Endothelial cell (in vitro differentiated cells): Measurements from ENCODE around the gene OR2J3. TPM values are rescaled to one million over a fixed set of nuclear protein-coding genes. Genes with fewer than 3 reads are reported as not detected.
"Not testable (repeated sequence)": the region's sequence is repeated elsewhere in the genome, so short reads cannot be mapped to it uniquely, and the experiment has no call there.

Source experiments
- DNase-seq: peaks from one replicate; pipeline ENCODE4 v3.0.0; 2021; ENCODE audit warnings: low spot score
- H3K27ac Mint-ChIP-seq: one replicate; pipeline ENCODE4 v1.8.0; 2021; ENCODE audit warnings: mixed read lengths, inconsistent platforms; ENCODE audit not compliant: unreplicated experiment
- H3K27me3 Mint-ChIP-seq: one replicate; pipeline ENCODE4 v1.8.0; 2021; ENCODE audit warnings: mild to moderate bottlenecking, moderate library complexity, mixed read lengths, inconsistent platforms; ENCODE audit not compliant: unreplicated experiment
- H3K36me3 Mint-ChIP-seq: one replicate; pipeline ENCODE4 v1.8.0; 2021; ENCODE audit warnings: mild to moderate bottlenecking, low read depth, mixed read lengths, inconsistent platforms; ENCODE audit not compliant: unreplicated experiment
- H3K4me1 Mint-ChIP-seq: one replicate; pipeline ENCODE4 v1.8.0; 2021; ENCODE audit warnings: mild to moderate bottlenecking, mixed read lengths, inconsistent platforms; ENCODE audit not compliant: unreplicated experiment
- H3K4me3 Mint-ChIP-seq: one replicate; pipeline ENCODE4 v1.8.0; 2021; ENCODE audit warnings: mild to moderate bottlenecking, mixed read lengths, inconsistent platforms; ENCODE audit not compliant: unreplicated experiment
- H3K9me3 Mint-ChIP-seq: one replicate; pipeline ENCODE4 v1.8.0; 2021; ENCODE audit warnings: mixed read lengths, inconsistent platforms; ENCODE audit not compliant: unreplicated experiment
- total RNA-seq: library from RNA; stranded (reverse); fragmentation: NEBNext Ultra II Directional; extraction: Animal tissue kit (Norgen Biotek cat#: 25700); gene quantifications from one replicate; pipeline ENCODE4 v1.2.1, GENCODE V29; 2021; ENCODE audit not compliant: unreplicated experiment
- TF ChIP-seq, protein P1 (sequence below): fragments of 200-600 bp; sonication (generic); IDR thresholded peaks from one replicate; pipeline ENCODE4 v1.5.0; 2021; ENCODE audit warnings: antibody characterized with exemption; ENCODE audit not compliant: unreplicated experiment

The OR2J3 gene
- total RNA-seq, 1 donor from 2014 or later, result not detected

DNA sequence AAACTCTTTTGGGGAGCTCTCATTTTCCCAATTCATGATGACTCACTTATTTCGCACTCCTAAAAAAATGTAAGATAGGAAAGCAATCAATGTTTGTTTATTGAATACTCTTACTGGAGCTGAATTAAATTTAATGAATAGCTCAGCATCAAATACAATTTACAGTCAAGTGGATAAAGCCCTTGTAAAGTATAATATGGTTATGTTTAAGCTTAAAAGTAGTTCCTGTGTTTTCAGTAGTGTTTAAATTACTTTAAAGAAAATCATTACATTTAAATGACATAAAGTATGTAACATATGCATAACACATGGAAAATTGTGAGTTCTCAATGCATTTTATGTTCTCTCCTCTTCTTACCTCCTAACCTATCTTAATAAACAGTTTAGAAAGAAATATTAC, 20.6 kb upstream of the OR2J3 start, which contains the start of gene OR2B3:
Gene OR2B3 (minus strand): TSS at position 101 of the 400 bp plus-strand sequence. CDS start 65 bp downstream, at position 36.
- Mint-ChIP-seq H3K4me1 (no peaks in the 10 kb centered on the region), H3K27ac (no peak within 1 kb of the TSS), H3K9me3 (no peaks in the 10 kb centered on the region), H3K36me3 (no peaks in the 10 kb centered on the region), H3K27me3 (no peaks in the 10 kb centered on the region), H3K4me3 (no peak within 1 kb of the TSS)
- no peak for DNase-seq
- TF ChIP-seq, protein P1, sequence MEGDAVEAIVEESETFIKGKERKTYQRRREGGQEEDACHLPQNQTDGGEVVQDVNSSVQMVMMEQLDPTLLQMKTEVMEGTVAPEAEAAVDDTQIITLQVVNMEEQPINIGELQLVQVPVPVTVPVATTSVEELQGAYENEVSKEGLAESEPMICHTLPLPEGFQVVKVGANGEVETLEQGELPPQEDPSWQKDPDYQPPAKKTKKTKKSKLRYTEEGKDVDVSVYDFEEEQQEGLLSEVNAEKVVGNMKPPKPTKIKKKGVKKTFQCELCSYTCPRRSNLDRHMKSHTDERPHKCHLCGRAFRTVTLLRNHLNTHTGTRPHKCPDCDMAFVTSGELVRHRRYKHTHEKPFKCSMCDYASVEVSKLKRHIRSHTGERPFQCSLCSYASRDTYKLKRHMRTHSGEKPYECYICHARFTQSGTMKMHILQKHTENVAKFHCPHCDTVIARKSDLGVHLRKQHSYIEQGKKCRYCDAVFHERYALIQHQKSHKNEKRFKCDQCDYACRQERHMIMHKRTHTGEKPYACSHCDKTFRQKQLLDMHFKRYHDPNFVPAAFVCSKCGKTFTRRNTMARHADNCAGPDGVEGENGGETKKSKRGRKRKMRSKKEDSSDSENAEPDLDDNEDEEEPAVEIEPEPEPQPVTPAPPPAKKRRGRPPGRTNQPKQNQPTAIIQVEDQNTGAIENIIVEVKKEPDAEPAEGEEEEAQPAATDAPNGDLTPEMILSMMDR, result no peak

DNA sequence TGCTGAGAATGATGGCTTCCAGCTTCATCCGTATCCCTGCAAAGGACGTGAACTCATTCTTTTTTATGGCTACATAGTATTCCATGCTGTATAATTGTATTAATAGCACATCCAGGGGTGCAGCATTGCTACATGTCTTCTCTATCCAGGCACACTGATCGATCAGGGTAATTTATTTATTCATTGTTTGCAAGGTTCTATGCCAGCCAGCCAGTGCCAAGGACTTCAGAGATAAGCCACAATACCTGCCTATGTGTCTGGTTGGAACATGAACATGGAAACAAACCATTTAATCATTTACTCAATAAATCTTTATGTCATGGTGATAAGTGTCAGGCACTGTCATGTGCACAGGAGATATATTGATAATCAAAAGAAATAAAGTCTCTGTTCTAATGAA, 14.9 kb upstream of the OR2J3 start:
- no peaks in the 10 kb centered on the region for H3K4me1 Mint-ChIP-seq
- TF ChIP-seq, protein P1, result no peak
- no peak overlapping the region for H3K27ac Mint-ChIP-seq
- H3K9me3 Mint-ChIP-seq, result no peaks in the 10 kb centered on the region
- H3K27me3 Mint-ChIP-seq, result no peaks in the 10 kb centered on the region
- no peak for DNase-seq
- no peaks in the 10 kb centered on the region for H3K36me3 Mint-ChIP-seq
- no peak overlapping the region for H3K4me3 Mint-ChIP-seq

DNA sequence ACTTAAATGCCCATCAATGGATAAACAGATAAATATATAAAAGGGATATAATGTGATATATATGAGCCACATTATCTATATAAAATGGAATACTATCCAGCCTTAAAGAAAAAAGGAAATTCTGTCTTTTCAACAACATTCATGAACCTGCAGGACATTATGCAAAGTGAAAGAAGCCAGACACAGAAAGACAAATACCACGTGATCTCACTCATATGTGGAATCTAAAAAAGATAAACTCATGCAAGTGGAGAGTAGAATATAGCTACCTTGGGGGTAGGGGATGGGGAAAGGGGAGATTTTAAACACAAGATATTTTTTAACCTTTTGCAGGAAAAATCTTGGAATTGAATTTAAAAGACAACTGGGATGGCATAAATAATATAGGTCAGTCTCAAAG, 10.1 kb upstream of the OR2J3 start:
- no peaks in the 10 kb centered on the region for H3K9me3 Mint-ChIP-seq
- TF ChIP-seq, protein P1, result no peak
- H3K4me1 Mint-ChIP-seq, result no peaks in the 10 kb centered on the region
- no peak for DNase-seq
- H3K4me3 Mint-ChIP-seq, result no peak overlapping the region
- no peaks in the 10 kb centered on the region for H3K36me3 Mint-ChIP-seq
- H3K27ac Mint-ChIP-seq, result no peak overlapping the region
- no peaks in the 10 kb centered on the region for H3K27me3 Mint-ChIP-seq

DNA sequence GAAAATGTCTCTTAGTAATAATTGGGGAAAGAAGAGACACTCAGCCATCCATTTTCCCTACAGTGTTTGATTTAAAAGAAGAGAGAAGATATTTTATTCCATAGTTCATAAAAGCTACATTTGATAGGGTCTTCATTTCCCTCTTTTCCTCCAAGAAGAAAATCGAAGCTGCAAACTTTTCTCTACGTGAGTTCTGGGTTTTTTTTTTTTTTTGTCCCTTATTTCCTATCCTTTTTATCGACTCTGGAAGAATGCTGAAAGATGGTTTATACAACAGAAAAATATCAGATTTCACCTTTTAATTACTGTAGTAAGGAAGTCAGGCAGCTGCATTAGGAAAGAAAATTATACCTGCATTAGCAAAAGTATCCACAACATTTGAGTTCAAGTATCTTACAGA, 8.7 kb upstream of the OR2J3 start, which contains the start of gene OR2J1:
Gene OR2J1 (plus strand): TSS at position 301 of the 400 bp plus-strand sequence. CDS start 1,453 bp downstream, outside the sequence.
- H3K9me3 Mint-ChIP-seq, result no peaks in the 10 kb centered on the region
- H3K27me3 Mint-ChIP-seq, result no peaks in the 10 kb centered on the region
- H3K4me1 Mint-ChIP-seq, result no peaks in the 10 kb centered on the region
- H3K4me3 Mint-ChIP-seq, result no peak within 1 kb of the TSS
- H3K36me3 Mint-ChIP-seq, result no peaks in the 10 kb centered on the region
- no peak within 1 kb of the TSS for H3K27ac Mint-ChIP-seq
- TF ChIP-seq, protein P1, result no peak
- no peak for DNase-seq

DNA sequence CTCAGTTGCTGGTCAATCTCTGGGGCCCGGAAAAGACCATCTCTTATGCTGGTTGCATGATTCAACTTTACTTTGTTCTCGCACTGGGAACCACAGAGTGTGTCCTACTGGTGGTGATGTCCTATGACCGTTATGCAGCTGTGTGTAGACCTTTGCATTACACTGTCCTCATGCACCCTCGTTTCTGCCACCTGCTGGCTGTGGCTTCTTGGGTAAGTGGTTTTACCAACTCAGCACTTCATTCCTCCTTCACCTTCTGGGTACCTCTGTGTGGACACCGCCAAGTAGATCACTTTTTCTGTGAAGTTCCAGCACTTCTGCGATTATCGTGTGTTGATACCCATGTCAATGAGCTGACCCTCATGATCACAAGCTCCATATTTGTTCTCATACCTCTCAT, 4.3 kb downstream of the OR2J3 start:
- no peak overlapping the region for H3K4me3 Mint-ChIP-seq
- no peak for DNase-seq
- no peaks in the 10 kb centered on the region for H3K36me3 Mint-ChIP-seq
- no peaks in the 10 kb centered on the region for H3K9me3 Mint-ChIP-seq
- H3K27ac Mint-ChIP-seq, result no peak overlapping the region
- no peaks in the 10 kb centered on the region for H3K27me3 Mint-ChIP-seq
- no peaks in the 10 kb centered on the region for H3K4me1 Mint-ChIP-seq
- TF ChIP-seq, protein P1, result no peak

DNA sequence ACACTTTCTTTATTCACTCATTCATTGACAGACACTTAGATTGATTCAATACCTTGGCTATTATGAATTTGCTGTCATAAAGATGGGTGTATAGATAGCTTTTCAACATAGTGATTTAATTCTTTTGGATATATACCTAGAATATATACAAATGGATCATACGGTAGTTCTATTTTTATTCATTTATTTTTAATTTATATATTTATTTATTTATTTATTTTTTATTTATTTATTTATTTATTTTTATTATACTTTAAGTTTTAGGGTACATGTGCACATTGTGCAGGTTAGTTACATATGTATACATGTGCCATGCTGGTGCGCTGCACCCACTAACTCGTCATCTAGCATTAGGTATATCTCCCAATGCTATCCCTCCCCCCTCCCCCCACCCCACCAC, 7.1 kb downstream of the OR2J3 start:
- not testable (repeated sequence) for H3K4me1 Mint-ChIP-seq, H3K27ac Mint-ChIP-seq, H3K27me3 Mint-ChIP-seq, DNase-seq, H3K4me3 Mint-ChIP-seq, H3K36me3 Mint-ChIP-seq, H3K9me3 Mint-ChIP-seq
